ENCODE data around the gene GRP. TPM values are rescaled to one million over a fixed set of nuclear protein-coding genes. Genes with fewer than 3 reads are reported as not detected.

GRP gene
- total RNA-seq, 2 donors from 2014 or later, result not detected

- TF ChIP-seq CTCF (IDR thresholded peaks at IDR 0.05), result no peak
These were observed 44.2 kb downstream of the GRP start for GRCh38 chr18:59264121-59264571.

GRCh38 chr18:59264651-59265245, 44.8 kb downstream of the GRP start:
- Histone ChIP-seq H3K4me3 (peak overlapping the region; percentile 50), H3K27me3 (replicated peaks; ENCODE audit: insufficient read depth) (peaks cover 10% of the 10 kb centered on the region), H3K9me3 (no peaks in the 10 kb centered on the region), H3K36me3 (no peaks in the 10 kb centered on the region), H3K4me1 (ENCODE audit: control insufficient read depth in 1 of 2, low read depth in 2 of 2) (peaks cover 4 to 14% of the 10 kb centered on the region in 2 donors), H3K27ac (no peak overlapping the region)
- no peak for DNase-seq (ENCODE audit: low spot score)
- ATAC-seq (ENCODE audit: insufficient number of reproducible peaks, low FRiP score, low read depth), result no peak
- no peak for TF ChIP-seq CTCF (IDR thresholded peaks at IDR 0.05)

More at GRCh38 chr18:59264121-59264571, 44.2 kb downstream of the GRP start:
- peaks cover 4 to 14% of the 10 kb centered on the region in 2 donors for H3K4me1 ChIP-seq (ENCODE audit: control insufficient read depth in 1 of 2, low read depth in 2 of 2)
- H3K36me3 ChIP-seq, result no peaks in the 10 kb centered on the region
- DNase-seq (ENCODE audit: low spot score) (no peak), ATAC-seq (ENCODE audit: insufficient number of reproducible peaks, low FRiP score, low read depth) (no peak)
- peaks cover 10% of the 10 kb centered on the region for H3K27me3 ChIP-seq (replicated peaks; ENCODE audit: insufficient read depth)
- H3K27ac ChIP-seq, result no peak overlapping the region
- no peak overlapping the region for H3K4me3 ChIP-seq
- no peaks in the 10 kb centered on the region for H3K9me3 ChIP-seq

GRCh38 chr18:59265246-59265973, 45.5 kb downstream of the GRP start:
- peaks cover 15% of the 10 kb centered on the region for H3K27me3 ChIP-seq (replicated peaks; ENCODE audit: insufficient read depth)
- peaks cover 4 to 14% of the 10 kb centered on the region in 2 donors for H3K4me1 ChIP-seq (ENCODE audit: control insufficient read depth in 1 of 2, low read depth in 2 of 2)
- no peak overlapping the region for H3K27ac ChIP-seq
- TF ChIP-seq CTCF (IDR thresholded peaks at IDR 0.05), result no peak
- peak overlapping the region; percentile 50 for H3K4me3 ChIP-seq
- H3K9me3 ChIP-seq, result no peaks in the 10 kb centered on the region
- DNase-seq (ENCODE audit: low spot score), result no peak
- no peak for ATAC-seq (ENCODE audit: insufficient number of reproducible peaks, low FRiP score, low read depth)
- H3K36me3 ChIP-seq, result no peaks in the 10 kb centered on the region

GRCh38 chr18:59265974-59266369, 46.0 kb downstream of the GRP start:
- no peak for TF ChIP-seq CTCF (IDR thresholded peaks at IDR 0.05)
- peaks cover 4 to 14% of the 10 kb centered on the region in 2 donors for H3K4me1 ChIP-seq (ENCODE audit: control insufficient read depth in 1 of 2, low read depth in 2 of 2)
- peaks cover 20% of the 10 kb centered on the region for H3K27me3 ChIP-seq (replicated peaks; ENCODE audit: insufficient read depth)
- no peak overlapping the region for H3K4me3 ChIP-seq
- no peaks in the 10 kb centered on the region for H3K9me3 ChIP-seq
- no peak for ATAC-seq (ENCODE audit: insufficient number of reproducible peaks, low FRiP score, low read depth)
- H3K27ac ChIP-seq, result no peak overlapping the region
- no peak for DNase-seq (ENCODE audit: low spot score)
- H3K36me3 ChIP-seq, result no peaks in the 10 kb centered on the region

GRCh38 chr18:59266459-59266858, 46.5 kb downstream of the GRP start:
- H3K27me3 ChIP-seq (replicated peaks; ENCODE audit: insufficient read depth), result peaks cover 20% of the 10 kb centered on the region
- TF ChIP-seq CTCF (IDR thresholded peaks at IDR 0.05), result no peak
- no peaks in the 10 kb centered on the region for H3K9me3 ChIP-seq
- H3K4me1 ChIP-seq (ENCODE audit: control insufficient read depth in 1 of 2, low read depth in 2 of 2), result peaks cover 4 to 14% of the 10 kb centered on the region in 2 donors
- no peak for DNase-seq (ENCODE audit: low spot score)
- ATAC-seq (ENCODE audit: insufficient number of reproducible peaks, low FRiP score, low read depth), result no peak
- H3K36me3 ChIP-seq, result no peaks in the 10 kb centered on the region
- H3K4me3 ChIP-seq, result no peak overlapping the region
- H3K27ac ChIP-seq, result no peak overlapping the region

Data from thoracic aorta (tissue), 2 donors.